Measurements from ENCODE around the gene PCDHB8. TPM values are rescaled to one million over a fixed set of nuclear protein-coding genes. Genes with fewer than 3 reads are reported as not detected.
"Not testable (repeated sequence)": the region's sequence is repeated elsewhere in the genome, so short reads cannot be mapped to it uniquely, and the experiment has no call there.

Gene PCDHB8
- total RNA-seq, 1 experiment from 2014 or later = 7.7 TPM

- TF ChIP-seq EZH2 (IDR thresholded peaks at IDR 0.05; ENCODE audit: borderline replicate concordance, low read depth, low read length, poor library complexity, severe bottlenecking) = no peak
- TF ChIP-seq, protein P1, sequence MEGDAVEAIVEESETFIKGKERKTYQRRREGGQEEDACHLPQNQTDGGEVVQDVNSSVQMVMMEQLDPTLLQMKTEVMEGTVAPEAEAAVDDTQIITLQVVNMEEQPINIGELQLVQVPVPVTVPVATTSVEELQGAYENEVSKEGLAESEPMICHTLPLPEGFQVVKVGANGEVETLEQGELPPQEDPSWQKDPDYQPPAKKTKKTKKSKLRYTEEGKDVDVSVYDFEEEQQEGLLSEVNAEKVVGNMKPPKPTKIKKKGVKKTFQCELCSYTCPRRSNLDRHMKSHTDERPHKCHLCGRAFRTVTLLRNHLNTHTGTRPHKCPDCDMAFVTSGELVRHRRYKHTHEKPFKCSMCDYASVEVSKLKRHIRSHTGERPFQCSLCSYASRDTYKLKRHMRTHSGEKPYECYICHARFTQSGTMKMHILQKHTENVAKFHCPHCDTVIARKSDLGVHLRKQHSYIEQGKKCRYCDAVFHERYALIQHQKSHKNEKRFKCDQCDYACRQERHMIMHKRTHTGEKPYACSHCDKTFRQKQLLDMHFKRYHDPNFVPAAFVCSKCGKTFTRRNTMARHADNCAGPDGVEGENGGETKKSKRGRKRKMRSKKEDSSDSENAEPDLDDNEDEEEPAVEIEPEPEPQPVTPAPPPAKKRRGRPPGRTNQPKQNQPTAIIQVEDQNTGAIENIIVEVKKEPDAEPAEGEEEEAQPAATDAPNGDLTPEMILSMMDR (conservative IDR thresholded peaks at IDR 0.05; ENCODE audit: low read depth, low read length) = no peak
- ChIA-PET CTCF (no interaction called here), POLR2A (ENCODE audit: low non-redundant PET) (no interaction called here)
These were observed 1.7 kb upstream of the PCDHB8 start for GRCh38 chr5:141175933-141176332.

GRCh38 chr5:141179371-141179770, 1.8 kb downstream of the PCDHB8 start:
- POLR2A ChIA-PET (ENCODE audit: low non-redundant PET); H3K4me1 ChIP-seq (ENCODE audit: insufficient read depth, low read length, poor library complexity, severe bottlenecking); H3K27ac ChIP-seq (ENCODE audit: low read depth, low read length, poor library complexity, severe bottlenecking); H3K36me3 ChIP-seq (ENCODE audit: insufficient read depth, low read length, poor library complexity, severe bottlenecking); CTCF ChIA-PET; H3K27me3 ChIP-seq (replicated peaks; ENCODE audit: insufficient read depth, low read depth, low read length, poor library complexity); DNase-seq (ENCODE audit: low spot score); BruUV-seq (replicated peaks); intact Hi-C loops (cut with micrococcal nuclease; ENCODE audit: unreplicated experiment); H3K9me3 ChIP-seq (ENCODE audit: low read depth, low read length, poor library complexity, severe bottlenecking); H3K4me3 ChIP-seq (ENCODE audit: low read depth, low read length, poor library complexity, severe bottlenecking): not testable (repeated sequence)

More at GRCh38 chr5:141175933-141176332, 1.7 kb upstream of the PCDHB8 start:
- Histone ChIP-seq H3K27ac (ENCODE audit: low read depth, low read length, poor library complexity, severe bottlenecking) (no peak overlapping the region), H3K9me3 (ENCODE audit: low read depth, low read length, poor library complexity, severe bottlenecking) (no peaks in the 10 kb centered on the region), H3K4me3 (ENCODE audit: low read depth, low read length, poor library complexity, severe bottlenecking) (no peak overlapping the region), H3K4me1 (ENCODE audit: insufficient read depth, low read length, poor library complexity, severe bottlenecking) (no peaks in the 10 kb centered on the region), H3K36me3 (ENCODE audit: insufficient read depth, low read length, poor library complexity, severe bottlenecking) (no peaks in the 10 kb centered on the region), H3K27me3 (replicated peaks; ENCODE audit: insufficient read depth, low read depth, low read length, poor library complexity) (no peaks in the 10 kb centered on the region)
- DNase-seq (ENCODE audit: low spot score) = no peak
- intact Hi-C loops (cut with micrococcal nuclease; ENCODE audit: unreplicated experiment) = no loop called here
- BruUV-seq (replicated peaks) = no TSS peak

- H3K27ac ChIP-seq (ENCODE audit: low read depth, low read length, poor library complexity, severe bottlenecking); H3K36me3 ChIP-seq (ENCODE audit: insufficient read depth, low read length, poor library complexity, severe bottlenecking); H3K9me3 ChIP-seq (ENCODE audit: low read depth, low read length, poor library complexity, severe bottlenecking); H3K4me3 ChIP-seq (ENCODE audit: low read depth, low read length, poor library complexity, severe bottlenecking); POLR2A ChIA-PET (ENCODE audit: low non-redundant PET); BruUV-seq (replicated peaks); H3K4me1 ChIP-seq (ENCODE audit: insufficient read depth, low read length, poor library complexity, severe bottlenecking); DNase-seq (ENCODE audit: low spot score); CTCF ChIA-PET; H3K27me3 ChIP-seq (replicated peaks; ENCODE audit: insufficient read depth, low read depth, low read length, poor library complexity): not testable (repeated sequence)
- intact Hi-C loops (cut with micrococcal nuclease; ENCODE audit: unreplicated experiment) = loop anchor here (5.0 kb wide), 1 partner anchor 88 kb away; the partner anchor contains the start of gene PCDHB2
These were observed 2.3 kb downstream of the PCDHB8 start for GRCh38 chr5:141179876-141180275.

GRCh38 chr5:141180313-141180712, 2.7 kb downstream of the PCDHB8 start:
- CTCF ChIA-PET = no interaction called here
- POLR2A ChIA-PET (ENCODE audit: low non-redundant PET) = no interaction called here
- no peaks in the 10 kb centered on the region for H3K27me3 ChIP-seq (replicated peaks; ENCODE audit: insufficient read depth, low read depth, low read length, poor library complexity)
- H3K4me3 ChIP-seq (ENCODE audit: low read depth, low read length, poor library complexity, severe bottlenecking) = no peak overlapping the region
- TF ChIP-seq, protein P1 (conservative IDR thresholded peaks at IDR 0.05; ENCODE audit: low read depth, low read length) = no peak
- intact Hi-C loops (cut with micrococcal nuclease; ENCODE audit: unreplicated experiment) = loop anchor here (5.0 kb wide), 1 partner anchor 88 kb away; the partner anchor contains the start of gene PCDHB2
- no TSS peak for BruUV-seq (replicated peaks)
- no peak for DNase-seq (ENCODE audit: low spot score)
- H3K4me1 ChIP-seq (ENCODE audit: insufficient read depth, low read length, poor library complexity, severe bottlenecking) = no peaks in the 10 kb centered on the region
- no peaks in the 10 kb centered on the region for H3K9me3 ChIP-seq (ENCODE audit: low read depth, low read length, poor library complexity, severe bottlenecking)
- H3K36me3 ChIP-seq (ENCODE audit: insufficient read depth, low read length, poor library complexity, severe bottlenecking) = peaks cover 5% of the 10 kb centered on the region
- H3K27ac ChIP-seq (ENCODE audit: low read depth, low read length, poor library complexity, severe bottlenecking) = no peak overlapping the region

Data from A673 (cell line).